Keratinocyte (primary cell): ENCODE data around the gene RNASE12.

ENCODE experiments used
- CTCF ChIP-seq, 3 experiments: IDR thresholded peaks in 1 of 3; conservative IDR thresholded peaks in 1 of 3; optimal IDR thresholded peaks in 1 of 3; 2 replicates in 2 of 3; 3 replicates in 1 of 3; pipeline versions ENCODE3 to v1.5.1; 2011; ENCODE audit warnings: low read length in 3 of 3, mild to moderate bottlenecking in 3 of 3, moderate library complexity in 2 of 3, control low read depth in 1 of 3, inconsistent platforms in 1 of 3; ENCODE audit not compliant: insufficient read depth in 2 of 3; ENCODE audit errors: extremely low read depth in 1 of 3
- EZH2 ChIP-seq: IDR thresholded peaks from one replicate; pipeline ENCODE4 v1.6.1; 2012; ENCODE audit warnings: inconsistent platforms, mild to moderate bottlenecking, low read length, moderate library complexity

DNA sequence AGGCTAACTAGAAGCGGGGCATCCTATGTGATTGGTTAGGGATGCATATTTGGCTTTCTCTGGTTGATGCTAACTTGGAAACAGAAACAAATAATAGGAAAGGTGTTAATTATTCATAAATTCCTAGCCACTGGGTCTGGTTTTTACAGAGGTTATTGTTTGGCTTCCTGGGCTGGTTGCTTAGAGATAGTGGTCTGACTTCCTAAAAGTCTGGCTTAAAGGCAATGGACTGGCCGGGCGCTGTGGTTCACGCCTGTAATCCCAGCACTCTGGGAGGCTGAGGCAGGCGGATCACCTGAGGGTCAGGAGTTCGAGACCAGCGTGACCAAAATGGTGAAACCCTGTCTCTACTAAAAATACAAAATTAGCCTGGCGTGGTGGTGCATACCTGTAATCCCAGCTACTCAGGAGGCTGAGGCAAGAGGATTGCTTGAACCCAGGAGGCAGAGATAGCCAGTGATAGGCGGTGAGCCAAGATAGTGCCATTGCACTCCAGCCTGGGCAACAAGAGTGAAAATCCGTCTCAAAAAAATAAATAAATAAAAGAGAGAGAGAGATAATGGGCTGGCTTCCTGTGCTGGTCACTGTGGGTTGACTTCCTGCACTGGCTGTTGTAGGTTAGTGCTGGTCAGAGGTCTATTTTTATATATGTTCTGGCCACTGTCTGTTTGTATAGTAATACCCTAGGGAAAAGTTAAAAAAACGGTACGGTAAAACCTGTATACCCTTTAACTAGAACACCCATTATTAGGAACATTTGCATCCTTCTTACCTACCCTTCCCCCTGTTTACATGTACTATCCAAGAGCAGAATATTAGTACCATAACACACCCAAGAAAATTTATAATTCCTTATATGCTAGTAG, 26.2 kb upstream of the RNASE12 start:
- TF ChIP-seq CTCF (optimal IDR thresholded peaks at IDR 0.05 in 1 of 3, IDR thresholded peaks at IDR 0.05 in 1 of 3, conservative IDR thresholded peaks at IDR 0.05 in 1 of 3; ENCODE audit: extremely low read depth in 1 of 3, insufficient read depth in 2 of 3, low read length in 3 of 3) (no peak), EZH2 (no peak)
